HG02798 (cell line): ENCODE measurements around the gene SBNO1.
"Not testable (repeated sequence)": the region's sequence is repeated elsewhere in the genome, so short reads cannot be mapped to it uniquely, and the experiment has no call there.

Source experiments
- ATAC-seq: cut with Tn5 transposase; IDR thresholded peaks from one replicate; pipeline ENCODE4 v1.9.1; 2021; ENCODE audit warnings: mild to moderate bottlenecking; ENCODE audit not compliant: unreplicated experiment, poor library complexity

SBNO1 gene

DNA sequence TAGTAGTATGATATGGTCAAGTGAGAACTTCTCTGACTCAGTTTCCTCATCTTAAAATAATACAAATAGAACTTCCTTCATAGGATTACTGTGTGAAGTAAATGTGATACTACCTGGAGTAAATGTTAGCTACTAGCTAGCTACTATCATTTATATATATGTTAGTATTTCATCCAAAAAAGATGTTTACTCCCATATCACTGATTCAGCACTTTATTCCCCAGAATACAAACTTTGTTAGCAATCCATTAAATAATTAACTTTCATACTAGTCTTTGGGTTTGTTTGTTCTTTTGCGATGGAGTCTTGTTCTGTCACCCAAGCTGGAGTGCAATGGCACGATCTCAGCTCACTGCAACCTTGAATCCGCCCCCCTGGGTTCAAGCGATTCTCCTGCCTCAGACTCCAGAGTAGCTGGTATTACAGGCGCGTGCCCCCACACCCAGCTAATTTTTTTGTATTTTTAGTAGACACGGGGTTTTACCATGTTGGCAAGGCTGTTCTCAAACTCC lies 8.4 kb downstream of the SBNO1 start:
- no peak for ATAC-seq

DNA sequence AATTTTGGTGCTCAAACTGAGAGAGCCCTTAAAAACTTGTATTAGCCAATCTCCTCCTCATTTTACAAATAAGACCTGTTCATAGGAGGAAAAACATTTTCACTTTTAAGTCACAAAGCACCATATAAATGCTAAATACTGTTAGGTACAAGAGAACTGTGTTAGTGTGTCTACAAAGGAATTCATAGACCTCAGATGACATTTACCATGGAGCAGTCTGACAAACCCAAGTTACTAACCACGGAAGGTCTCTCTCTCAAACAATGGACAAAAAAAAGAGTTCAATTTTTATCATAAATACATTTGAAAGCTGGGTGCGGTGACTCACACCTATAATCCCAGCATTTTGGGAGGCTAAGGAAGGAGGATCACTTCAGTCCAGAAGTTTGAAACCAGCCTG lies 10.0 kb downstream of the SBNO1 start:
- no peak for ATAC-seq

DNA sequence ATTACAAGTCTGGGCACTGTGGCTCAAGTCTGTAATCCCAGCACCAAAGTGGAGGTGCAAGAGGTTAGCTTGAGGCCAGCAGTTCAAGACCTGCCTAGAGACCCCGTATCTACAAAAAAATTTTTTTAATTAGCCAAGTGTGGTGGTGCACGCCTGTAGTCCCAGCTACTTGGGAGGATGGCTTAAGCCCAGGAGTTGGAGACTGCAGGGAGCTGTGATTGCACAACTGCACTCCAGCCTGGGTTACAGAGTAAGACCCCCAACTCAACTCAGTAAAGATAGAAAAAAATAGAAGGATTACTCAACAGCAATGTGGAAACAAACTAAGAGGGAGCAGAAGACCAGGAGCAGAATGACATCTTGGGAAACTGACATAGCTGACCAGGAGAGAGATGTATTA lies 13.3 kb downstream of the SBNO1 start:
- no peak for ATAC-seq

DNA sequence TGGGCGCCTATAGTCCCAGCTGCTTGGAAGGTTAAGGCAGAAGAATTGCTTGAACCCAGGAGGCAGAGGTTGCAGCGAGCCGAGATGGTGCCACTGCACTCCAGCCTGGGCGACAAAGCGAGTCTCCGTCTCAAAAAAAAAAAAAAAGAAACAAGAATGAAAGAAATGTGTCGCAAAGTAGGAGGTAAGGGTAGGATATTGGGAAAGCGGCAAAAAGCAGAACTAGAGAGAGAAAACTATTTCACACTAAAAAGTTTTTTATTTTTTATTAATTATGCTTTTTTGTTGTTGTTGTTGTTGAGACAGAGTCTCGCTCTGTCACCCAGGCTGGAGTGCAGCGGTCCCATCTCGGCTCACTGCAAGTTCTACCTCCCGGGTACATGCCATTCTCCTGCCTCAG lies 17.7 kb downstream of the SBNO1 start:
- ATAC-seq = no peak

DNA sequence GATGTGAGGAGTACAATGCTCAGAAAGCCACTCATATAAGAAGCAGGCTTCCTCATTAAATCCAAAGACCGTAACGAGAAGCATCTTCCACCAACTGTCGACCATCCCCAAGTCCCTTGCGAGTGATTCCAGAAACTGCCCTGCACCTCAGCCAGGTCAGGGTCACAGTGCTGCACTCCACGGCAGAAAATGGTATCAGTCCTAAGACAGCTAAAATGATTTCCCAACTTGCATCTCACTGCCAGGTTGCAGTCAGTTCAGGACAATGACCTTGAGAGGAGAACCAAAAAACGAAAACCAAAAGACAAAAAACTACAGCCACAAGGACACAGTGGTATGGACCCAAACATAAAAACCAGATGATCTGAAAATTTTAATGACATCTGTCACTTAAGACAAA lies 20.6 kb downstream of the SBNO1 start:
- no peak for ATAC-seq

DNA sequence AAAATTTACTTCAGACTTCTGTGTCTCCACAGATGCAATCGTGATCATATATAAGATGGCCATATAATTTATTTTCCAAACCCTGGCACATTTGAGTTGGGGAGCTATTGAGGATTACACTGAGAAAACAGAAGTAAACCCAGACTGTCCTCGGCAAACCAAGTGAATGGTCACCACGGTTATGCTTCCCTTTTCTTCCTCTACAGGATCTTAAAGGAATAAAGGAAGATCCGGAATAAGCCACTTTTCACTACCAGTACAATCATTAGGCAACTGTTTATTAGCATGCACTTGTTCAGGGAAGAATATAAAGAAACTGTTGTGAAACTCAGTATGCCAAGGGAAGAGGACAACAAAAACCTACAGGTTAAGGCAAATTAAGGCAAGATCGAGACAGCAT lies 27.6 kb downstream of the SBNO1 start:
- ATAC-seq = no peak

DNA sequence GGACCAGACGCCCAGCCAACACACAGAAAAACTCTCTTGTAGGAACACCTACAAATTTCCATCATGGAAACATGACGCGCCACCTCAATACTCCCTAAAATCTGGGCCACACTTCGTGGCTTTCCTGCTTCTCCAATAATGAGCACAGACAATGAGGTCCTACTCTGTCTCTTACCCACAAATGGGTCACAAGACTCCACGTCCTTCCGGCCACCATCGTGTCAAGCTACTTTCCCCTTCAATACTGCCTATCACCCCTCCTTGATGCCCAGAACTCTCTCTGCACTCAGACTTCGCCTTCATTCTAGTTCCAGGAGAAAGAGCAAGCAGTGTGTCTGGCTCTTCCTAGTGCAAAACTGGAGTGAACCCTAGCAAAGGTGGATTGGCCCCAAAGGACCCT lies 28.1 kb downstream of the SBNO1 start:
- ATAC-seq = no peak

DNA sequence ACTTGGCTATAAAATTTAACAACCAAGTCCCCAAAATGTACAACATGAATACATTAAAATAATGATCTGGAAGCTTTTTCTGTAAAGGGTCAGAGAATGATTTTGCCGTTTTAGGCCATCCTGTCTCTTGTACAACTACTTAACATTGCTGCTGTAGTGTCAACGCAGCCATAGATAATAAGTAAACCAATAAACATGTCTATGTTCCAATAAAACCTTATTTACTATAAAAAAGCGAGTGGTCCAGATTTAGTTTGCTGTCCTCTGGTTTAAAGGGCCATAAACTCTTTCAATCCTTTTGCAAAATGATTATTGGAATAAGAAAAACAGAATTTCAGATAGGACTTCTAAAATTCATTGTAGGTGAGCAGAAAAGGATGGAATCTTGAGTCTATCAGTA lies 29.2 kb downstream of the SBNO1 start:
- no peak for ATAC-seq

DNA sequence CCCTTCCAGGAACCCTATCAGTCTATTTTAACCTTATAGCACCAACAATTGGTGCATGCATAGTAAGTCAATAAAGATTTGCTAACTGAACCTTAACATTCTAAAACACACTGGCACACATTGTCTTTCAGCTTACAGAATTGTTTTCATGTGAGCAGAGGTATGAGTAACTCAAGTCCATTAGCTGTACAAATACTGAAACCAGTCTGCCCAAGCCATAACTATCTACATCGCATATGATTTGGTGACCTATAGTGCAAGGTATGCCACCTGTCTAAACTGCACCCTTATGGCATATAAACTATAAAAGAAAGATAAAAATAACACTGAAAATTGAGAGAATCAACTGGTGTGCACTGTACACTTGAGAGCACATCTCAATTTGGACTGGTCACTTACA lies 34.8 kb downstream of the SBNO1 start:
- ATAC-seq = no peak

DNA sequence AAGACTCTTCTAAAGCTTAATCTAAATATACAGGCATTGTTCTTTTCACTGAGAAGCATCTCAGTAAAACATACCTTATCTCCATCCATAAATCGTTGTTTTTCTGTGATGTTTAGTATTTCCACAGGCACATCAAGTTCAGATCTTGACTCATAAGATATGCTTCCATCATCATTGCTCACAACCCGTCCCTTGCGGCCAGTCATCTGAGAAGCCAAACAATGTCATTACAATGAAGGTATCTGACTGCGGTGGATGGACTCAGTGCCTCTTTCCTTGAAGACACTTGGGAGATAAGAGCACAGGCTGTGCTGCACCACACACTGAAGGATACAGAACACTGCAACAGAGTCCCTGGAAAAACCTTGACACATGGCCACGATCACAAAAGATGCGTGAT lies 44.8 kb downstream of the SBNO1 start:
- ATAC-seq = no peak

DNA sequence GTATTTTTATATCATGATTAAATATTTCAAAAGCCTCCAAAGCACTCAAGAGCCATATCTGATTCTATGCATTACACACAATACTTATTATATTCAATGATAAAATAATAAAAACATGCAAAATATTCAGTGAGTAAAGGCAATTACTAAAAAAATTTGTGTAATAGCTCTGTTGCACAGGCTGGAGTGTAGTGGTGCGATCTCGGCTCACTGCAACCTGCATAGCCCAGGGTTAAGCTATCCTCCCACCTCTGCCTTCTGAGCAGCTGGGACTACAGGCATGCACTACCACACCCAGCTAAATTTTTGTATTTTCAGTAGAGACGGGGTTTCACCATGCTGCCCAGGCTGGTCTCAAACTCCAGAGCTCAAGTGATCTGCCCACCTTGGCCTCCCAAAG lies 45.4 kb downstream of the SBNO1 start:
- ATAC-seq = no peak

DNA sequence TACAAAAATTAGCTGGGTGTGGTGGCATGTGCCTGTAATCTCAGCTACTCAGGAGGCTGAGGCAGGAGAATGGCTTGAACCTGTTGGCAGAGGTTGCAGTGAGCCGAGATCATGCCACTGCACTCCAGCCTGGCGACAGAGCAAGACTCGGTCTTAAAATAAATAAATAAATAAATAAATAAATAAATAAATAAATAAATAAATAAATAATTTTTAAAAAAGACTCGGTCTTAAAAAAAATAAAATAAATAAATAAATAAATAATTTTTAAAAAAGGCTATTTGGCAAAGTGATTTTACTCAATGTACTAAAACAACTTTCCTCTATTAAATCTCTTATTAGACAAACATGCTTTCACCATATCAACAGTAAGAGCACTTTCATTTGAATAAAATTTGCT lies 51.6 kb downstream of the SBNO1 start:
- not testable (repeated sequence) for ATAC-seq

DNA sequence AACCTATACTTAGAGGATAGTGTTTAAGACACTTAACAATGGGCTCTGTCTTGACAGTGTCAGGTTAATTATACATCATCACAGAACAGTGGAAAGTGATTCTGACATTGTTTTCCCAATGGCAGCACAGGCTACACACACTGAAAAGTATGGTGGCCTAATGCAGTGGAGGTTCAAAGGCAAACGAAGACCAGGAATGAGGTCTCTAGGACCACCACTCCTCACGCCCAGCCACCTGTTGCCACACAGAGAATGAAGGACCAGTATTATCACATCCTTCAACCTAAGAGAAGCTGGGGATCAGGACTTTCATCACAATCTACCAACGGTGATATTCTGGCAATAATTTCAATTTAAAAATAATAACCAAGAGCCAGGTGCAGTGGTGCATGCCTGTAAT lies 58.4 kb downstream of the SBNO1 start:
- no peak for ATAC-seq

DNA sequence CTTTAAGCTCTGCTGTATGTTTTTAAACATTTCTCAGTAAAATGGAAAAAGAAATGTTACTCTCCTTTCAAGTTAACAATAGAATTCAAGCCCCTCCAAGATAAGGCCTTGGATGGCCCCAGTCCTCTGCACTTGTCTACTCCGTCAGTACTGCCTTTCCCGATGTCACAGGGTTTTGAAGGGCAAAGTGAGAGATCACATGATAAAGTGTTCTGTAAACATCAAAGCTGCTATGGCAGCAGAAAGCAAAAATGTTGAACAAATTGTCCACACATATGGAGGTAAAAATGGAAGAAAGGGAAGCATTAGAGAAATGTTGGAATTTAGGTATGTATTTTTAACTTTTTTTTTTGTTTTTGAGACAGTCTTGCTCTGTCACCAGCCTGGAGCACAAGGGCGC lies 59.5 kb downstream of the SBNO1 start:
- no peak for ATAC-seq

DNA sequence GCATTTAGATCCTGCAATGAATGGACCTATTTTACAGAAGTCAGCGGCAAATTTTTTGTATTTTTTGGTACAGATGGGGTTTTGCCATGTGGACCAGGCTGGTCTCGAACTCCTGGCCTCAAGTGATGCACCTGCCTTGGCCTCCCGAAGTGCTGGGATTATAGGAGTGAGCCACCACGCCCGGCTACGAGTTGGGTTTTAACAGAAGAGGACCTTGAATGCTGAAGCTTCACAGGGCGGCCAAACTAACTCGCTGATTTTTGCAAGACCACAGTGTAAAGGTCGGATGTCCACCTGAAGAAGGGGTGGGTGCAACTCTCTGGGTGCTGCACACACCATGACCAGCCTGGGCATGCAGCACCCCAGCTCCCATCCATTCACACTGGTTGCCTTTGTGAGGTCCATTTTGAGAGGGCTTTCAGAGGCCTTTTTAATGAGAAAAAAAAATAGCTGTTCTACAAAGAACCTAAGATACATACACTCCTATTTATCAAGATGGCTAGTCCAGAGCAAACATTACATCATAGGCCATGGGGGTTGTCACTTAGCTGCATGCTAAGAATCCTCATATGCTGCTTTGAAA lies 71.4 kb downstream of the SBNO1 start:
- ATAC-seq = no peak

DNA sequence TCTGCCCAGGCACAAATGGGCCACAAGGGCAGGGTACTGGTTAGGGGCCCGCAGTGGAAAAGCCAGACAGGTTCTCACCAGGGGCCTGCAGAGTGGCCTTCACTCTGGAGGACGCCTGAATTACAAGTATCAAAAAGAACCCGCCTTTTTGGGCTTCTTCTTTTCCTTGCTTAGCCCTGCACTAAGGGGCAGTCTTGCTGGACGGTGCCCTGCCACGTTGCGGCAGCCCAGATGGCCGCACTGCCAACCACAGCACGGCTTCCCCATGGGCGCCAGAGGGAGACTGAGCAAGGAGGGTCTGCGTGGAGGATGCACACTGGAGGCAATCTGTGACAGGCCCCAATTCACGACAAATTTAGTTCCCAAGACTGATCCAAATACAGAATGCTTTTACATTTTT lies 74.7 kb downstream of the SBNO1 start:
- ATAC-seq = no peak

DNA sequence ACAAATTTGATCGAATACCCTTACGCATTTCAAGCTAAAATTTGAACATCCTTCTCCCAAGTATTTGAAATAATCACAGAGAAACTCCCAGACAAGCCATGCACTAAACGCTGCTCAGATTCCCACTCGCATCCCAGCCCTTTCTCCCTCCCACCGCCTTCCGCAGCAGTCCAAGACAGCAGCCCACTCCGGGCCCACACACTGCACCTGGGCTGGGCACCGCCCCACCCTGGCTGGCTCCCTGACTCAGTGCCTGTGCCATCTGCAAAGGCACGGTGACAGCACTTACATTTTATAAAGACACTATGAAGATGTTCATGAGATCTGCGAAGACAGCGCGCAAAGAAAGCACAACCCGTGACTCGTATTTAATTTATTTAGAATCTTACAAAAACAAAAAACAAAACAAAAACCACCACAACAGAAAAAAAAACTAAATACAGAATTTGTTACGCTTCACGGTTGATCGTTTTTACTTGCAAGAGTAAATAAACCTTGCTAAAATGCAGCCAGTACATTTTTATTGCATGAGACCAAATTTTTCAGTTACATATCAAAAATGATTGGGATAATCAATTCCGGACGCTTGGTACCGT lies 75.8 kb downstream of the SBNO1 start:
- ATAC-seq = no peak

DNA sequence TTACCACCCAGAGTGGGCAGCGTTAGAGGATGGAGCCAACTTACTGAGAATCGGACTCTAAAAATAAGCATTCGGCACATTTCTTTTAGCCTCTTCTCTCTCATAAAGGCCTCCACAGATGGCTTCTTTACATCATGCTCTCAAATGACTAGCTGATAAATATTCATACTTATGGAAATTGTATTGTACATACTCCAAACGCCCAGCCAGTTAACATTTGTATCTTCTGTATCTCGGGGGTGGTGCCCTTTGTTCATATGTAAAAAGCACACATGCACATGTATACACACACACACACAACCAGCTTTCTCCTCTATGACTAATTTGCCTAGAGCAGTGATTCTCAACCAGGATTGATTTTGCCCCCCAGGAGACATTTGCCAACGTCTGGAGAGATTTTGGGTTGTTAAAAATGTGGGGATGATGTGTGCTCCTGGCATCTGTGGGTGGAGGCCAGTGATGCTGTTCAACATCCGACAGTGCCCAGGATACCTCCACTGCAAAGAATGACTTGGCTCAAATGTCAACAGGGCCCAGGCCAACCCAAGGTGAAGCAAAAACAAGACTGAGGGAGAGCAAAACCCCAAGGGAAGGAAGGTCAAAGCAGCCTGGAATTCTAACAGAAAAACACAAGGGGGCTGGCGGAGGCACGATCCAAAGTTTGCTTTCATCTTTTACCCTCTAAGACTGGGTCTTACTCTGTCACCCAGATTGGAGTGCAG lies 77.8 kb downstream of the SBNO1 start:
- no peak for ATAC-seq

DNA sequence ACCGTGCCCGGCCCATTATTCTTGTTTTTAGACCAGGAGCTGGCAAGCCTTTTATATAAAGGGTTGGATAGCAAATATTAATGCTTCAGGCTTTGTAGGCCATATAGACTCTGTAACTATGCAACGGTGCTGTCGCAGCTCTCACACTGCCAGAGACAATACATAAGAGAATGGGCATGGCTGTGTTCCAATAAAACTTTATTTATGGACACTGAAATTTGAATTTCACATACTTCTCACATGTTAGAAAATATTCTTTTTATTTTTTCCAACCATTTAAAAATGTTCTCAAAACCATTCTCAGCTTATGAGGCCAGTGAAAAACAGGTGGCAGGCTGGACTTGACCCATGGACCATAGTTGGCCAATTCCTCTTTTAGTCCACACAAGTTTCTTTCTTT lies 80.0 kb downstream of the SBNO1 start:
- ATAC-seq = no peak

DNA sequence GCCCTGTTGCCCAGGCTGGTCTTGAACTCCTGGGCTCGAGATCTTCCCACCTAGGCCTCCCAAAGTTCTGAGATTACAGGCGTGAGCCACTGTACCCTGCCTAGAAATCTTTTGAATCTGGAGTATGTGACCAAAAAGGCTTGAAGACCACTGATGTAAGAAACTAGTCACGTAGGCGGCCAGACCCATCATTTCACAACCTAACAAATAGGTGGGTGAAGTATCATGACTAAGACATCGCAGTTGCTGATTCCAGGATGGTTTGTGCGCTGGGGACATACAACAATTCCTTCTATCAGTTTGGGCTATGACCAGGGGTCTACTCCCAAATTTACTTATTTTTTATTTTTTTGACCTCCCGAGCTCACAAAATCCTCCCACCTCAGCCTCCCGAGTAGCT lies 81.2 kb downstream of the SBNO1 start:
- no peak for ATAC-seq

DNA sequence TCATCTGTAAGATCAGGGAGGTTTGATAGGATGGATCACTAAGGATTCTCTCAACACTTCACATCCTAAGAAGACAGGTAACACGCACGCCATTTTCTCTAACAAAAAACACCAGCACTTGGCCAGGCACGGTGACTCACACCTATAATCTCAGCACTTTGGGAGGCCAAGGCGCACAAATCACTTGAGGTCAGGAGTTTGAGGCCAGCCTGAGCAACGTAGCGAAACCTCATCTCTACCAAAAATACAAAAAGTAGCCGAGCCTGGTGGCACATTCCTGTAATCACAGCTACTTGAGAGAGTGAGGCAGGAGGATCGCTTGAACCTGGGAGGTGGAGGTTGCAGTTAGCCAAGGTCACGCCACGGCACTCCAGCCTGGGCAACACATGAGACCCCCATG lies 82.5 kb downstream of the SBNO1 start:
- no peak for ATAC-seq

DNA sequence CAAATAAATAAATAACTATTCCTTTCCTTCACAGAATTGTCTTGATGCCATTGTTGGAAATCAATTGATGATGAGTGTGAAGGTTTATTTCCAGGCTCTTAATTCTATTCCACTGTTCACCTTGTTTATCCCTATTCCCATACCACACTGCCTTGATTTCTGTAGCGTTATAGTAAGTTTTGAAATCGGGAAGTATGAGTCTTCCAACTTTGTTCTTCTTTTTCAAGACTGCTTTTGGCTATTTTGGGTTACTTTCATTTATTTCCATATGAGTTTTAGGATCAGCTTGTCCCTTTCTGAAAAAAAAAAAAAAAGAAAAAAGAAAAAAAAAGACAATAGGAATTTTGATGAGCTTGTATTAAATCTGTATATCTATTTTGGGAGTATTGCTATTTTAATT lies 83.7 kb downstream of the SBNO1 start:
- ATAC-seq = no peak
